Activated T-helper 1 cell treated with anti-CD3 and anti-CD28 coated beads, Interleukin-12 subunit alpha, Interleukin-12 subunit beta, Interleukin-2, Interleukin-4 antibody, amounts not matched to agents 30 ng/mL and 10 ng/mL and 1 ng/mL, durations not matched to agents 14 hours and 24 hours and 36 hours (primary cell): ENCODE data around the gene GSN. TPM values are rescaled to one million over a fixed set of nuclear protein-coding genes. Genes with fewer than 3 reads are reported as not detected.

ENCODE experiments used
- DNase-seq: peaks from one replicate; pipeline ENCODE4 v3.0.0; 2021; ENCODE audit warnings: low spot score
- H3K27ac Mint-ChIP-seq: one replicate; pipeline ENCODE4 v1.8.0; 2021; ENCODE audit warnings: mild to moderate bottlenecking, mixed read lengths
- H3K27me3 Mint-ChIP-seq: one replicate; pipeline ENCODE4 v1.8.0; 2022; ENCODE audit warnings: mild to moderate bottlenecking, moderate library complexity, mixed read lengths; ENCODE audit not compliant: insufficient read depth
- H3K36me3 Mint-ChIP-seq: one replicate; pipeline ENCODE4 v1.8.0; 2021; ENCODE audit warnings: low read depth, mixed read lengths
- H3K4me1 Mint-ChIP-seq: one replicate; pipeline ENCODE4 v1.8.0; 2021; ENCODE audit warnings: low read depth, mixed read lengths
- H3K4me3 Mint-ChIP-seq: one replicate; pipeline ENCODE4 v1.8.0; 2021; ENCODE audit warnings: mild to moderate bottlenecking, moderate library complexity, mixed read lengths
- H3K9me3 Mint-ChIP-seq: one replicate; pipeline ENCODE4 v1.8.0; 2021; ENCODE audit warnings: mixed read lengths
- intact Hi-C: fragments of 100-400 bp; cut with micrococcal nuclease; formaldehyde crosslinking; loops from one replicate; pipeline ENCODE4 v1.15.1; 2024
- total RNA-seq: library from RNA; stranded (reverse); gene quantifications from 2 replicates; pipeline ENCODE4 v1.2.3, GENCODE V29; 2022

GSN gene
- total RNA-seq, 1 donor from 2014 or later, result 1.5 TPM

- Mint-ChIP-seq H3K27ac (peak overlapping the region; percentile 15), H3K4me1 (peaks cover 15% of the 10 kb centered on the region)
These were observed 32.5 kb downstream of the GSN start for GRCh38 chr9:121300283-121301119.

GRCh38 chr9:121301881-121302286, 33.9 kb downstream of the GSN start:
- intact Hi-C loops, result no loop called here
- no peak overlapping the region for H3K4me3 Mint-ChIP-seq
- H3K9me3 Mint-ChIP-seq, result no peaks in the 10 kb centered on the region

More at GRCh38 chr9:121300283-121301119, 32.5 kb downstream of the GSN start:
- intact Hi-C loops, result no loop called here
- no peaks in the 10 kb centered on the region for H3K9me3 Mint-ChIP-seq
- peak overlapping the region; percentile 75 for H3K4me3 Mint-ChIP-seq
- no peak for DNase-seq
- no peaks in the 10 kb centered on the region for H3K36me3 Mint-ChIP-seq
- H3K27me3 Mint-ChIP-seq, result peaks cover 14% of the 10 kb centered on the region

GRCh38 chr9:121302341-121302740, 34.4 kb downstream of the GSN start:
- Mint-ChIP-seq H3K36me3 (no peaks in the 10 kb centered on the region), H3K4me1 (peaks cover 15% of the 10 kb centered on the region), H3K4me3 (no peak overlapping the region), H3K27ac (no peak overlapping the region), H3K9me3 (no peaks in the 10 kb centered on the region), H3K27me3 (peaks cover 14% of the 10 kb centered on the region)
- DNase-seq, result no peak
- intact Hi-C loops, result no loop called here

More at GRCh38 chr9:121301881-121302286, 33.9 kb downstream of the GSN start:
- H3K36me3 Mint-ChIP-seq, result no peaks in the 10 kb centered on the region
- no peak for DNase-seq
- H3K4me1 Mint-ChIP-seq, result peaks cover 15% of the 10 kb centered on the region
- no peak overlapping the region for H3K27ac Mint-ChIP-seq
- peaks cover 14% of the 10 kb centered on the region for H3K27me3 Mint-ChIP-seq

GRCh38 chr9:121302786-121303185, 34.8 kb downstream of the GSN start:
- H3K4me3 Mint-ChIP-seq, result no peak overlapping the region
- H3K27ac Mint-ChIP-seq, result no peak overlapping the region
- peaks cover 15% of the 10 kb centered on the region for H3K4me1 Mint-ChIP-seq
- no peaks in the 10 kb centered on the region for H3K9me3 Mint-ChIP-seq
- no peaks in the 10 kb centered on the region for H3K36me3 Mint-ChIP-seq
- intact Hi-C loops, result no loop called here
- no peak for DNase-seq
- H3K27me3 Mint-ChIP-seq, result peaks cover 14% of the 10 kb centered on the region

- Mint-ChIP-seq H3K27ac (no peak overlapping the region), H3K4me1 (peaks cover 11% of the 10 kb centered on the region), H3K4me3 (no peak overlapping the region), H3K9me3 (no peaks in the 10 kb centered on the region), H3K36me3 (no peaks in the 10 kb centered on the region), H3K27me3 (peaks cover 12% of the 10 kb centered on the region)
- no peak for DNase-seq
- intact Hi-C loops, result no loop called here
These were observed 35.8 kb downstream of the GSN start for GRCh38 chr9:121303456-121304451.

GRCh38 chr9:121304707-121305106, 36.7 kb downstream of the GSN start:
- intact Hi-C loops, result no loop called here
- H3K36me3 Mint-ChIP-seq, result no peaks in the 10 kb centered on the region
- H3K9me3 Mint-ChIP-seq, result no peaks in the 10 kb centered on the region
- H3K27me3 Mint-ChIP-seq, result peaks cover 10% of the 10 kb centered on the region
- H3K4me3 Mint-ChIP-seq, result no peak overlapping the region
- H3K4me1 Mint-ChIP-seq, result peaks cover 9% of the 10 kb centered on the region
- no peak overlapping the region for H3K27ac Mint-ChIP-seq
- no peak for DNase-seq

- Mint-ChIP-seq H3K36me3 (no peaks in the 10 kb centered on the region), H3K27ac (no peak overlapping the region), H3K9me3 (no peaks in the 10 kb centered on the region), H3K27me3 (peaks cover 4% of the 10 kb centered on the region), H3K4me3 (no peak overlapping the region), H3K4me1 (peaks cover 2% of the 10 kb centered on the region)
- intact Hi-C loops, result no loop called here
- DNase-seq, result no peak
These were observed 37.5 kb downstream of the GSN start for GRCh38 chr9:121305269-121305994.

- Mint-ChIP-seq H3K27ac (no peak overlapping the region), H3K9me3 (no peaks in the 10 kb centered on the region), H3K4me3 (no peak overlapping the region), H3K27me3 (peaks cover 2% of the 10 kb centered on the region), H3K4me1 (no peaks in the 10 kb centered on the region), H3K36me3 (no peaks in the 10 kb centered on the region)
- no peak for DNase-seq
- intact Hi-C loops, result no loop called here
These were observed 40.0 kb downstream of the GSN start for GRCh38 chr9:121307976-121308375.

GRCh38 chr9:121308765-121309164, 40.8 kb downstream of the GSN start:
- no peak for DNase-seq
- no peak overlapping the region for H3K27ac Mint-ChIP-seq
- H3K36me3 Mint-ChIP-seq, result no peaks in the 10 kb centered on the region
- intact Hi-C loops, result no loop called here
- H3K4me3 Mint-ChIP-seq, result no peak overlapping the region
- H3K27me3 Mint-ChIP-seq, result peaks cover 2% of the 10 kb centered on the region
- no peaks in the 10 kb centered on the region for H3K9me3 Mint-ChIP-seq
- no peaks in the 10 kb centered on the region for H3K4me1 Mint-ChIP-seq

GRCh38 chr9:121309171-121309570, 41.2 kb downstream of the GSN start:
- no peaks in the 10 kb centered on the region for H3K9me3 Mint-ChIP-seq
- H3K4me3 Mint-ChIP-seq, result no peak overlapping the region
- H3K27me3 Mint-ChIP-seq, result peaks cover 4% of the 10 kb centered on the region
- H3K27ac Mint-ChIP-seq, result no peak overlapping the region
- no peaks in the 10 kb centered on the region for H3K36me3 Mint-ChIP-seq
- intact Hi-C loops, result no loop called here
- no peak for DNase-seq
- no peaks in the 10 kb centered on the region for H3K4me1 Mint-ChIP-seq

GRCh38 chr9:121309833-121310425, 42.0 kb downstream of the GSN start:
- intact Hi-C loops, result no loop called here
- no peak for DNase-seq
- Mint-ChIP-seq H3K27me3 (peaks cover 5% of the 10 kb centered on the region), H3K4me3 (no peak overlapping the region), H3K9me3 (no peaks in the 10 kb centered on the region), H3K36me3 (no peaks in the 10 kb centered on the region), H3K27ac (no peak overlapping the region), H3K4me1 (no peaks in the 10 kb centered on the region)

- Mint-ChIP-seq H3K27me3 (peaks cover 5% of the 10 kb centered on the region), H3K36me3 (no peaks in the 10 kb centered on the region), H3K27ac (no peak overlapping the region)
These were observed 42.6 kb downstream of the GSN start for GRCh38 chr9:121310571-121310970.

More at GRCh38 chr9:121310571-121310970, 42.6 kb downstream of the GSN start:
- Mint-ChIP-seq H3K4me3 (no peak overlapping the region), H3K9me3 (no peaks in the 10 kb centered on the region), H3K4me1 (no peaks in the 10 kb centered on the region)
- no peak for DNase-seq
- intact Hi-C loops, result no loop called here
